ENCODE measurements around the gene EP300. TPM values are rescaled to one million over a fixed set of nuclear protein-coding genes. Genes with fewer than 3 reads are reported as not detected.
"Not testable (repeated sequence)": the region's sequence is repeated elsewhere in the genome, so short reads cannot be mapped to it uniquely, and the experiment has no call there.

EP300 gene
- total RNA-seq, 1 donor, result 202 TPM

- H3K4me1 ChIP-seq (ENCODE audit: insufficient read depth, low read length), result peaks cover 29% of the 10 kb centered on the region
- no peaks in the 10 kb centered on the region for H3K9me3 ChIP-seq (ENCODE audit: low read depth, low read length)
- H3K4me3 ChIP-seq (ENCODE audit: low read length), result no peak overlapping the region
- H3K27me3 ChIP-seq (ENCODE audit: insufficient read depth, low read length), result no peaks in the 10 kb centered on the region
These were observed 14.0 kb downstream of the EP300 start for GRCh38 chr22:41106122-41106968.

- not testable (repeated sequence) for H3K9me3 ChIP-seq (ENCODE audit: low read depth, low read length); H3K27me3 ChIP-seq (ENCODE audit: insufficient read depth, low read length); H3K4me3 ChIP-seq (ENCODE audit: low read length)
- H3K4me1 ChIP-seq (ENCODE audit: insufficient read depth, low read length), result peaks cover 29% of the 10 kb centered on the region
These were observed 14.6 kb downstream of the EP300 start for GRCh38 chr22:41106969-41107325.

- Histone ChIP-seq H3K27me3 (ENCODE audit: insufficient read depth, low read length) (no peaks in the 10 kb centered on the region), H3K9me3 (ENCODE audit: low read depth, low read length) (no peaks in the 10 kb centered on the region), H3K4me1 (ENCODE audit: insufficient read depth, low read length) (peaks cover 19% of the 10 kb centered on the region), H3K4me3 (ENCODE audit: low read length) (no peak overlapping the region)
These were observed 18.6 kb downstream of the EP300 start for GRCh38 chr22:41110968-41111367.

- no peaks in the 10 kb centered on the region for H3K27me3 ChIP-seq (ENCODE audit: insufficient read depth, low read length)
- H3K9me3 ChIP-seq (ENCODE audit: low read depth, low read length), result no peaks in the 10 kb centered on the region
- H3K4me3 ChIP-seq (ENCODE audit: low read length), result no peak overlapping the region
- peaks cover 9% of the 10 kb centered on the region for H3K4me1 ChIP-seq (ENCODE audit: insufficient read depth, low read length)
These were observed 23.9 kb downstream of the EP300 start for GRCh38 chr22:41116342-41116741.

- no peaks in the 10 kb centered on the region for H3K9me3 ChIP-seq (ENCODE audit: low read depth, low read length)
These were observed 25.0 kb downstream of the EP300 start for GRCh38 chr22:41117127-41117965.

GRCh38 chr22:41123151-41123550 is 30.8 kb downstream of the EP300 start:
- no peaks in the 10 kb centered on the region for H3K9me3 ChIP-seq (ENCODE audit: low read depth, low read length)
- H3K4me3 ChIP-seq (ENCODE audit: low read length), result no peak overlapping the region
- peaks cover 3% of the 10 kb centered on the region for H3K4me1 ChIP-seq (ENCODE audit: insufficient read depth, low read length)
- H3K27me3 ChIP-seq (ENCODE audit: insufficient read depth, low read length), result no peaks in the 10 kb centered on the region

More at GRCh38 chr22:41117127-41117965, 25.0 kb downstream of the EP300 start:
- no peak overlapping the region for H3K4me3 ChIP-seq (ENCODE audit: low read length)
- H3K4me1 ChIP-seq (ENCODE audit: insufficient read depth, low read length), result peaks cover 9% of the 10 kb centered on the region
- no peaks in the 10 kb centered on the region for H3K27me3 ChIP-seq (ENCODE audit: insufficient read depth, low read length)

GRCh38 chr22:41124086-41124485 is 31.7 kb downstream of the EP300 start:
- Histone ChIP-seq H3K9me3 (ENCODE audit: low read depth, low read length) (no peaks in the 10 kb centered on the region), H3K27me3 (ENCODE audit: insufficient read depth, low read length) (no peaks in the 10 kb centered on the region), H3K4me1 (ENCODE audit: insufficient read depth, low read length) (peaks cover 3% of the 10 kb centered on the region)

GRCh38 chr22:41127451-41127850 is 35.1 kb downstream of the EP300 start:
- H3K4me3 ChIP-seq (ENCODE audit: low read length), result no peak overlapping the region
- H3K9me3 ChIP-seq (ENCODE audit: low read depth, low read length), result no peaks in the 10 kb centered on the region
- H3K27me3 ChIP-seq (ENCODE audit: insufficient read depth, low read length), result no peaks in the 10 kb centered on the region
- H3K4me1 ChIP-seq (ENCODE audit: insufficient read depth, low read length), result peaks cover 3% of the 10 kb centered on the region

More at GRCh38 chr22:41124086-41124485, 31.7 kb downstream of the EP300 start:
- H3K4me3 ChIP-seq (ENCODE audit: low read length), result no peak overlapping the region

GRCh38 chr22:41128606-41129005 is 36.2 kb downstream of the EP300 start:
- Histone ChIP-seq H3K4me3 (ENCODE audit: low read length) (no peak overlapping the region), H3K4me1 (ENCODE audit: insufficient read depth, low read length) (peaks cover 3% of the 10 kb centered on the region), H3K27me3 (ENCODE audit: insufficient read depth, low read length) (no peaks in the 10 kb centered on the region), H3K9me3 (ENCODE audit: low read depth, low read length) (no peaks in the 10 kb centered on the region)

GRCh38 chr22:41132550-41132949 is 40.2 kb downstream of the EP300 start:
- Histone ChIP-seq H3K4me1 (ENCODE audit: insufficient read depth, low read length) (no peaks in the 10 kb centered on the region), H3K9me3 (ENCODE audit: low read depth, low read length) (no peaks in the 10 kb centered on the region)

GRCh38 chr22:41140365-41140957 is 48.1 kb downstream of the EP300 start:
- Histone ChIP-seq H3K4me1 (ENCODE audit: insufficient read depth, low read length) (no peaks in the 10 kb centered on the region), H3K9me3 (ENCODE audit: low read depth, low read length) (no peaks in the 10 kb centered on the region), H3K4me3 (ENCODE audit: low read length) (no peak overlapping the region)

More at GRCh38 chr22:41132550-41132949, 40.2 kb downstream of the EP300 start:
- no peaks in the 10 kb centered on the region for H3K27me3 ChIP-seq (ENCODE audit: insufficient read depth, low read length)
- H3K4me3 ChIP-seq (ENCODE audit: low read length), result no peak overlapping the region

GRCh38 chr22:41145921-41146320 is 53.5 kb downstream of the EP300 start:
- not testable (repeated sequence) for H3K27me3 ChIP-seq (ENCODE audit: insufficient read depth, low read length); H3K9me3 ChIP-seq (ENCODE audit: low read depth, low read length); H3K4me3 ChIP-seq (ENCODE audit: low read length); H3K4me1 ChIP-seq (ENCODE audit: insufficient read depth, low read length)

More at GRCh38 chr22:41140365-41140957, 48.1 kb downstream of the EP300 start:
- H3K27me3 ChIP-seq (ENCODE audit: insufficient read depth, low read length), result no peaks in the 10 kb centered on the region

- Histone ChIP-seq H3K9me3 (ENCODE audit: low read depth, low read length) (no peaks in the 10 kb centered on the region), H3K27me3 (ENCODE audit: insufficient read depth, low read length) (no peaks in the 10 kb centered on the region), H3K4me3 (ENCODE audit: low read length) (no peak overlapping the region), H3K4me1 (ENCODE audit: insufficient read depth, low read length) (no peaks in the 10 kb centered on the region)
These were observed 54.2 kb downstream of the EP300 start for GRCh38 chr22:41146573-41146972.

GRCh38 chr22:41147722-41148121 is 55.3 kb downstream of the EP300 start:
- H3K4me3 ChIP-seq (ENCODE audit: low read length), result no peak overlapping the region

GRCh38 chr22:41152902-41153301 is 60.5 kb downstream of the EP300 start:
- H3K4me1 ChIP-seq (ENCODE audit: insufficient read depth, low read length), result no peaks in the 10 kb centered on the region
- H3K4me3 ChIP-seq (ENCODE audit: low read length), result no peak overlapping the region
- no peaks in the 10 kb centered on the region for H3K9me3 ChIP-seq (ENCODE audit: low read depth, low read length)
- H3K27me3 ChIP-seq (ENCODE audit: insufficient read depth, low read length), result no peaks in the 10 kb centered on the region

More at GRCh38 chr22:41147722-41148121, 55.3 kb downstream of the EP300 start:
- H3K9me3 ChIP-seq (ENCODE audit: low read depth, low read length), result no peaks in the 10 kb centered on the region
- no peaks in the 10 kb centered on the region for H3K4me1 ChIP-seq (ENCODE audit: insufficient read depth, low read length)
- no peaks in the 10 kb centered on the region for H3K27me3 ChIP-seq (ENCODE audit: insufficient read depth, low read length)

Data from mononuclear cell (primary cell).